ENCODE results near the gene CACFD1.

GRCh38 chr9:133460405-133461175, 812 bp downstream of the CACFD1 start:
- TF ChIP-seq CTCF (tag by site-specific recombination; IDR thresholded peaks at IDR 0.05) (no peak), SETDB1 (IDR thresholded peaks at IDR 0.05; ENCODE audit: insufficient read length, low read length) (no peak), KLF1 (tag by site-specific recombination; IDR thresholded peaks at IDR 0.05) (peak; percentile 62), ZBTB8A (tag by site-specific recombination; IDR thresholded peaks at IDR 0.05) (no peak), ZNF350 (tag by site-specific recombination; IDR thresholded peaks at IDR 0.05) (no peak)
